ENCODE data around the gene ROBO1. TPM values are rescaled to one million over a fixed set of nuclear protein-coding genes. Genes with fewer than 3 reads are reported as not detected.

Gene ROBO1
- total and polyA plus RNA-seq, 2 of the 13 experiments (the other 11 are each of a cell fraction or from before 2014, with no cell fraction given), result 52.2 to 71.0 TPM

DNA sequence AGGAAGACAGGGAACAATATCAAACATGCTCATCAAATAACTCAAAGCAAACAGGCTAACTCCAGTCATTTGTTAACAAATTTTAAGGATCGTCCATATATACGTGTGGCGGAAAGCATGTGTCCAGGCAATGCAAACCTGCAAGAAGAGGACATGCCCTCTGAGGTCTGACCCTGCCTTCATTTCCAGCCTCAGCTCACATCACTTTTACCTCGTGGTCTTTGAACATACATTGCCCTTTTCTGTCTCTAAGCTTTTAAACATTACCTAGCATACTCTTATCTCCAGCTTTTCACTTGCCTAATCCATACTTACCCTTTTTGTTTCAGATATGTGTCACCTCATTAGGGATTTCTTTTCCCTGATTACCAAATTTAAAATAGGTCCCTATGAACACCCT is 944.4 kb downstream of the ROBO1 start (continued):
- TF ChIP-seq, protein P1, sequence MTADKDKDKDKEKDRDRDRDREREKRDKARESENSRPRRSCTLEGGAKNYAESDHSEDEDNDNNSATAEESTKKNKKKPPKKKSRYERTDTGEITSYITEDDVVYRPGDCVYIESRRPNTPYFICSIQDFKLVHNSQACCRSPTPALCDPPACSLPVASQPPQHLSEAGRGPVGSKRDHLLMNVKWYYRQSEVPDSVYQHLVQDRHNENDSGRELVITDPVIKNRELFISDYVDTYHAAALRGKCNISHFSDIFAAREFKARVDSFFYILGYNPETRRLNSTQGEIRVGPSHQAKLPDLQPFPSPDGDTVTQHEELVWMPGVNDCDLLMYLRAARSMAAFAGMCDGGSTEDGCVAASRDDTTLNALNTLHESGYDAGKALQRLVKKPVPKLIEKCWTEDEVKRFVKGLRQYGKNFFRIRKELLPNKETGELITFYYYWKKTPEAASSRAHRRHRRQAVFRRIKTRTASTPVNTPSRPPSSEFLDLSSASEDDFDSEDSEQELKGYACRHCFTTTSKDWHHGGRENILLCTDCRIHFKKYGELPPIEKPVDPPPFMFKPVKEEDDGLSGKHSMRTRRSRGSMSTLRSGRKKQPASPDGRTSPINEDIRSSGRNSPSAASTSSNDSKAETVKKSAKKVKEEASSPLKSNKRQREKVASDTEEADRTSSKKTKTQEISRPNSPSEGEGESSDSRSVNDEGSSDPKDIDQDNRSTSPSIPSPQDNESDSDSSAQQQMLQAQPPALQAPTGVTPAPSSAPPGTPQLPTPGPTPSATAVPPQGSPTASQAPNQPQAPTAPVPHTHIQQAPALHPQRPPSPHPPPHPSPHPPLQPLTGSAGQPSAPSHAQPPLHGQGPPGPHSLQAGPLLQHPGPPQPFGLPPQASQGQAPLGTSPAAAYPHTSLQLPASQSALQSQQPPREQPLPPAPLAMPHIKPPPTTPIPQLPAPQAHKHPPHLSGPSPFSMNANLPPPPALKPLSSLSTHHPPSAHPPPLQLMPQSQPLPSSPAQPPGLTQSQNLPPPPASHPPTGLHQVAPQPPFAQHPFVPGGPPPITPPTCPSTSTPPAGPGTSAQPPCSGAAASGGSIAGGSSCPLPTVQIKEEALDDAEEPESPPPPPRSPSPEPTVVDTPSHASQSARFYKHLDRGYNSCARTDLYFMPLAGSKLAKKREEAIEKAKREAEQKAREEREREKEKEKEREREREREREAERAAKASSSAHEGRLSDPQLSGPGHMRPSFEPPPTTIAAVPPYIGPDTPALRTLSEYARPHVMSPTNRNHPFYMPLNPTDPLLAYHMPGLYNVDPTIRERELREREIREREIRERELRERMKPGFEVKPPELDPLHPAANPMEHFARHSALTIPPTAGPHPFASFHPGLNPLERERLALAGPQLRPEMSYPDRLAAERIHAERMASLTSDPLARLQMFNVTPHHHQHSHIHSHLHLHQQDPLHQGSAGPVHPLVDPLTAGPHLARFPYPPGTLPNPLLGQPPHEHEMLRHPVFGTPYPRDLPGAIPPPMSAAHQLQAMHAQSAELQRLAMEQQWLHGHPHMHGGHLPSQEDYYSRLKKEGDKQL (CRISPR knock-in tag; IDR thresholded peaks at IDR 0.05; ENCODE audit: low read depth), result no peak
- TF ChIP-seq, protein P2, sequence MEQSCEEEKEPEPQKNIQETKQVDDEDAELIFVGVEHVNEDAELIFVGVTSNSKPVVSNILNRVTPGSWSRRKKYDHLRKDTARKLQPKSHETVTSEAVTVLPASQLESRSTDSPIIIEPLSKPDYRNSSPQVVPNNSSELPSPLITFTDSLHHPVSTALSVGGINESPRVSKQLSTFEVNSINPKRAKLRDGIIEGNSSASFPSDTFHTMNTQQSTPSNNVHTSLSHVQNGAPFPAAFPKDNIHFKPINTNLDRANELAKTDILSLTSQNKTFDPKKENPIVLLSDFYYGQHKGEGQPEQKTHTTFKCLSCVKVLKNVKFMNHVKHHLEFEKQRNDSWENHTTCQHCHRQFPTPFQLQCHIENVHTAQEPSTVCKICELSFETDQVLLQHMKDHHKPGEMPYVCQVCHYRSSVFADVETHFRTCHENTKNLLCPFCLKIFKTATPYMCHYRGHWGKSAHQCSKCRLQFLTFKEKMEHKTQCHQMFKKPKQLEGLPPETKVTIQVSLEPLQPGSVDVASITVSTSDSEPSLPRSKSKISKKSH (CRISPR knock-in tag; IDR thresholded peaks at IDR 0.05; ENCODE audit: borderline replicate concordance), result no peak
- TF ChIP-seq, protein P3, sequence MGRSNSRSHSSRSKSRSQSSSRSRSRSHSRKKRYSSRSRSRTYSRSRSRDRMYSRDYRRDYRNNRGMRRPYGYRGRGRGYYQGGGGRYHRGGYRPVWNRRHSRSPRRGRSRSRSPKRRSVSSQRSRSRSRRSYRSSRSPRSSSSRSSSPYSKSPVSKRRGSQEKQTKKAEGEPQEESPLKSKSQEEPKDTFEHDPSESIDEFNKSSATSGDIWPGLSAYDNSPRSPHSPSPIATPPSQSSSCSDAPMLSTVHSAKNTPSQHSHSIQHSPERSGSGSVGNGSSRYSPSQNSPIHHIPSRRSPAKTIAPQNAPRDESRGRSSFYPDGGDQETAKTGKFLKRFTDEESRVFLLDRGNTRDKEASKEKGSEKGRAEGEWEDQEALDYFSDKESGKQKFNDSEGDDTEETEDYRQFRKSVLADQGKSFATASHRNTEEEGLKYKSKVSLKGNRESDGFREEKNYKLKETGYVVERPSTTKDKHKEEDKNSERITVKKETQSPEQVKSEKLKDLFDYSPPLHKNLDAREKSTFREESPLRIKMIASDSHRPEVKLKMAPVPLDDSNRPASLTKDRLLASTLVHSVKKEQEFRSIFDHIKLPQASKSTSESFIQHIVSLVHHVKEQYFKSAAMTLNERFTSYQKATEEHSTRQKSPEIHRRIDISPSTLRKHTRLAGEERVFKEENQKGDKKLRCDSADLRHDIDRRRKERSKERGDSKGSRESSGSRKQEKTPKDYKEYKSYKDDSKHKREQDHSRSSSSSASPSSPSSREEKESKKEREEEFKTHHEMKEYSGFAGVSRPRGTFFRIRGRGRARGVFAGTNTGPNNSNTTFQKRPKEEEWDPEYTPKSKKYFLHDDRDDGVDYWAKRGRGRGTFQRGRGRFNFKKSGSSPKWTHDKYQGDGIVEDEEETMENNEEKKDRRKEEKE (IDR thresholded peaks at IDR 0.05), result no peak
- no peak for TF ChIP-seq ZNF615 (CRISPR knock-in tag; IDR thresholded peaks at IDR 0.05; ENCODE audit: borderline replicate concordance)
- TF ChIP-seq CREB1 (IDR thresholded peaks at IDR 0.05), result no peak
- TF ChIP-seq CREB1 (CRISPR knock-in tag; IDR thresholded peaks at IDR 0.05), result 0 out of 2 replicates have a peak, but pooled peaks have one; percentile 43
- no peak for TF ChIP-seq THAP7 (CRISPR knock-in tag; IDR thresholded peaks at IDR 0.05)
- no peak for TF ChIP-seq ESRRA (CRISPR knock-in tag; IDR thresholded peaks at IDR 0.05; ENCODE audit: low read depth)
- no peak for TF ChIP-seq ZNF746 (CRISPR knock-in tag; IDR thresholded peaks at IDR 0.05)
- no peak for TF ChIP-seq REPIN1 (CRISPR knock-in tag; IDR thresholded peaks at IDR 0.05; ENCODE audit: borderline replicate concordance, low read depth)
- no peak; the same call in 1 of the 2 replicates for TF ChIP-seq DMAP1 (CRISPR knock-in tag; IDR thresholded peaks at IDR 0.05)
- TF ChIP-seq MED1 (CRISPR knock-in tag; IDR thresholded peaks at IDR 0.05), result 0 out of 2 replicates have a peak, but pooled peaks have one; percentile 16
- TF ChIP-seq ZSCAN31 (CRISPR knock-in tag; IDR thresholded peaks at IDR 0.05; ENCODE audit: low read depth), result no peak
- TF ChIP-seq ARNT (IDR thresholded peaks at IDR 0.05), result no peak
- TF ChIP-seq GATAD2A (CRISPR knock-in tag; IDR thresholded peaks at IDR 0.05), result peak; percentile 28; the same call in 1 of the 2 replicates
- no peak for TF ChIP-seq SIN3A (IDR thresholded peaks at IDR 0.05; ENCODE audit: borderline replicate concordance, low read depth, low read length)
